ENCODE measurements around the gene SCYGR1. TPM values are rescaled to one million over a fixed set of nuclear protein-coding genes. Genes with fewer than 3 reads are reported as not detected.
"Not testable (repeated sequence)": the region's sequence is repeated elsewhere in the genome, so short reads cannot be mapped to it uniquely, and the experiment has no call there.

Gene SCYGR1
- polyA plus RNA-seq (2012; ENCODE audit: insufficient read length, low read depth), result not detected

- not testable (repeated sequence) for TF ChIP-seq POLR2AphosphoS5 (IDR thresholded peaks at IDR 0.05; ENCODE audit: low read depth, low read length); SIN3A (IDR thresholded peaks at IDR 0.05; ENCODE audit: borderline replicate concordance, insufficient read depth, low read length); REST (IDR thresholded peaks at IDR 0.05; ENCODE audit: insufficient read depth in 1 of 2, low read depth in 2 of 2, low read length in 2 of 2)
These were observed at the start of gene SCYGR1 for GRCh38 chr2:227387583-227387982. Gene SCYGR1 (minus strand): TSS chr2:227387949. CDS start chr2:227387949, 0 bp downstream.

GRCh38 chr2:227436436-227437174, 48.9 kb upstream of the SCYGR1 start:
- TF ChIP-seq SIN3A (IDR thresholded peaks at IDR 0.05; ENCODE audit: borderline replicate concordance, insufficient read depth, low read length) (no peak), TAF1 (IDR thresholded peaks at IDR 0.05; ENCODE audit: borderline replicate concordance, insufficient read depth, low read length) (no peak), FOXP2 (optimal IDR thresholded peaks at IDR 0.05; ENCODE audit: borderline replicate concordance, extremely low read depth, extremely low read length, insufficient read depth) (no peak)

- no peak for TF ChIP-seq FOXP2 (optimal IDR thresholded peaks at IDR 0.05; ENCODE audit: borderline replicate concordance, extremely low read depth, extremely low read length, insufficient read depth)
- TF ChIP-seq POLR2AphosphoS5 (IDR thresholded peaks at IDR 0.05; ENCODE audit: low read depth, low read length), result no peak
- TF ChIP-seq REST (IDR thresholded peaks at IDR 0.05; ENCODE audit: insufficient read depth in 1 of 2, low read depth in 2 of 2, low read length in 2 of 2), result no peak
- TF ChIP-seq SIN3A (IDR thresholded peaks at IDR 0.05; ENCODE audit: borderline replicate concordance, insufficient read depth, low read length), result no peak
- no peak for TF ChIP-seq TAF1 (IDR thresholded peaks at IDR 0.05; ENCODE audit: borderline replicate concordance, insufficient read depth, low read length)
These were observed 45.4 kb upstream of the SCYGR1 start for GRCh38 chr2:227433171-227433570.

GRCh38 chr2:227430639-227431038, 42.9 kb upstream of the SCYGR1 start:
- TF ChIP-seq SIN3A (IDR thresholded peaks at IDR 0.05; ENCODE audit: borderline replicate concordance, insufficient read depth, low read length) (no peak), REST (IDR thresholded peaks at IDR 0.05; ENCODE audit: insufficient read depth in 1 of 2, low read depth in 2 of 2, low read length in 2 of 2) (no peak), POLR2AphosphoS5 (IDR thresholded peaks at IDR 0.05; ENCODE audit: low read depth, low read length) (no peak)

- TF ChIP-seq REST (IDR thresholded peaks at IDR 0.05; ENCODE audit: insufficient read depth in 1 of 2, low read depth in 2 of 2, low read length in 2 of 2) (no peak), POLR2AphosphoS5 (IDR thresholded peaks at IDR 0.05; ENCODE audit: low read depth, low read length) (no peak), SIN3A (IDR thresholded peaks at IDR 0.05; ENCODE audit: borderline replicate concordance, insufficient read depth, low read length) (no peak), TAF1 (IDR thresholded peaks at IDR 0.05; ENCODE audit: borderline replicate concordance, insufficient read depth, low read length) (no peak)
These were observed 41.1 kb upstream of the SCYGR1 start for GRCh38 chr2:227428731-227429285.
